GM18951 (cell line): ENCODE measurements around the gene ANAPC2.
A peak's percentile ranks its signal among the peaks of the same experiment; 100 is the strongest.

Experiments used
- POLR2A ChIP-seq: IDR thresholded peaks from 4 replicates; pipeline ENCODE4 v1.6.1; 2011; ENCODE audit warnings: mild to moderate bottlenecking; ENCODE audit not compliant: insufficient read length, insufficient read depth; ENCODE audit errors: extremely low read depth
- in situ Hi-C: fragments of 300-500 bp; cut with MboI; formaldehyde crosslinking; loops from one replicate; pipeline ENCODE4 v1.12.0; 2022; ENCODE audit warnings: low sequenced_read_pairs, mixed read lengths, inconsistent platforms; ENCODE audit not compliant: unreplicated experiment

The ANAPC2 gene

GRCh38 chr9:137168904-137169856, 19.2 kb downstream of the ANAPC2 start:
- in situ Hi-C loops: no loop called here
- TF ChIP-seq POLR2A: peak; percentile 49

- no peak for TF ChIP-seq POLR2A
- in situ Hi-C loops: no loop called here
Measured at GRCh38 chr9:137168573-137168903, 19.8 kb downstream of the ANAPC2 start.

DNA sequence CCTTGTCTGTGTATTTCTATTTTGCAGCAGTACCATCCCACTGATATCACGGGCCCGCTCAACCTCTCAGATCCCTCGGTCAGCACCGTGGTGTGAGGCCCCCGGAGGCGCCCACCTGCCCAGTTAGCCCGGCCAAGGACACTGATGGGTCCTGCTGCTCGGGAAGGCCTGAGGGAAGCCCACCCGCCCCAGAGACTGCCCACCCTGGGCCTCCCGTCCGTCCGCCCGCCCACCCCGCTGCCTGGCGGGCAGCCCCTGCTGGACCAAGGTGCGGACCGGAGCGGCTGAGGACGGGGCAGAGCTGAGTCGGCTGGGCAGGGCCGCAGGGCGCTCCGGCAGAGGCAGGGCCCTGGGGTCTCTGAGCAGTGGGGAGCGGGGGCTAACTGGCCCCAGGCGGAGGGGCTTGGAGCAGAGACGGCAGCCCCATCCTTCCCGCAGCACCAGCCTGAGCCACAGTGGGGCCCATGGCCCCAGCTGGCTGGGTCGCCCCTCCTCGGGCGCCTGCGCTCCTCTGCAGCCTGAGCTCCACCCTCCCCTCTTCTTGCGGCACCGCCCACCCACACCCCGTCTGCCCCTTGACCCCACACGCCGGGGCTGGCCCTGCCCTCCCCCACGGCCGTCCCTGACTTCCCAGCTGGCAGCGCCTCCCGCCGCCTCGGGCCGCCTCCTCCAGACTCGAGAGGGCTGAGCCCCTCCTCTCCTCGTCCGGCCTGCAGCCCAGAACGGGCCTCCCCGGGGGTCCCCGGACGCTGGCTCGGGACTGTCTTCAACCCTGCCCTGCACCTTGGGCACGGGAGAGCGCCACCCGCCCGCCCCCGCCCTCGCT, 20.4 kb downstream of the ANAPC2 start:
- in situ Hi-C loops: no loop called here

DNA sequence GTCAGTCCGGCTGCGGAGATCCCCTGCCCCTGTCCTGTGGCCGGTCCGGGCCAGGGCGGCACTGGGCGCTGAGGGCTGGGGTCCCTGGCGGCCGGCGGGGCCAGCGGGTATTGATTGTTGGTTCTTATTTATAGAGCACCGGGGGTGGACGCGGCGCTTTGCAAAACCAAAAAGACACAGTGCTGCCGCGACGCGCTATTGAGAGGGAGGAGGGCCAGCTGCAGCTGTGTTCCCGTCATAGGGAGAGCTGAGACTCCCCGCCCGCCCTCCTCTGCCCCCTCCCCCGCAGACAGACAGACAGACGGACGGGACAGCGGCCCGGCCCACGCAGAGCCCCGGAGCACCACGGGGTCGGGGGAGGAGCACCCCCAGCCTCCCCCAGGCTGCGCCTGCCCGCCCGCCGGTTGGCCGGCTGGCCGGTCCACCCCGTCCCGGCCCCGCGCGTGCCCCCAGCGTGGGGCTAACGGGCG, 21.0 kb downstream of the ANAPC2 start:
- in situ Hi-C loops: no loop called here
- TF ChIP-seq POLR2A: no peak

More for the DNA sequence above, 20.4 kb downstream of the ANAPC2 start:
- no peak for TF ChIP-seq POLR2A

DNA sequence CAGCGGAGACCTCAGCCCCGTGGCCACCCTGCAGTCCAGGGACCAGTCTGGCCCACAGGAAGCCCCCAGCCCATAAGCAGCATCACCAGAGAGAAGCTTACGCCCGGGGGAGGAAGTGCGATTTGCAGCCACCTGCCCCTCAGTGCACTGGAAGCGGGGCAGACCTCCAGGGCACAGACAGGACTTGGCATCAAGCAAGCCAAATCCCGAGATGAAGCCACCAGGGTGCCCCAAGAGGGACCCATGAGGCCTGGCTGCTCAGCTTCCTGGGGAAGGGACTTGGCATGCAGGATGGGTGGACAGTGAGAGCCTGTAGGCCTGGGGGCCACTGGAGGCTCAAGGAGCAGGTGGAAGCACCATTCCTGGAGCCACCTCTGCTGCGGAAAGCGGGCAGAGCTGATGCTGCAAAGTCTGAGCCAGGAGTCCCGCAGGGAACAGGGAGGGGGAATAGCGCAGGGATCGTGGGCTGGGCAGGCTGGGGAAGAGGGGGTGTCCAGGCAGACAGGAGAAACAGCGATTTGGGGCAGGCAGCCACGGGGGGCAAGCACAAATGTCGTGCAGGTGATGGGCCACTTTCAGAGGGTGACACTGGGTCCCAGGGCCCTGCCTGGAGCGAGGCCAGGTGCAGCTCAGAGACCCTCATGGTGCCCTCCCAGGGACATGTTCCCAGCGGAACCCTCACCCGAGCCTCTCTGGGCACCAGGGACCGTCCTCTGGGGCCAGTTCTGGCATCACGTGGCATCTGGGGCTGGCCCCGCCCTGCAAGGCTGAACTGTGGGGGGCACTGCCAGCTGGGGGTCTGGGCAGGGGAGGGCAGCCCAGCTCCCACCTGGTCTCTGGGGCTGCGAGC, 21.8 kb downstream of the ANAPC2 start:
- in situ Hi-C loops: no loop called here
- TF ChIP-seq POLR2A: no peak

- in situ Hi-C loops: no loop called here
- TF ChIP-seq POLR2A: no peak
Measured at GRCh38 chr9:137165250-137165836, 23.0 kb downstream of the ANAPC2 start.

GRCh38 chr9:137164370-137165249, 23.8 kb downstream of the ANAPC2 start:
- in situ Hi-C loops: no loop called here
- TF ChIP-seq POLR2A: no peak

- in situ Hi-C loops: no loop called here
Measured at GRCh38 chr9:137163805-137164204, 24.6 kb downstream of the ANAPC2 start.

GRCh38 chr9:137163365-137163715, 25.0 kb downstream of the ANAPC2 start:
- in situ Hi-C loops: no loop called here
- TF ChIP-seq POLR2A: no peak

More at GRCh38 chr9:137163805-137164204, 24.6 kb downstream of the ANAPC2 start:
- TF ChIP-seq POLR2A: no peak

DNA sequence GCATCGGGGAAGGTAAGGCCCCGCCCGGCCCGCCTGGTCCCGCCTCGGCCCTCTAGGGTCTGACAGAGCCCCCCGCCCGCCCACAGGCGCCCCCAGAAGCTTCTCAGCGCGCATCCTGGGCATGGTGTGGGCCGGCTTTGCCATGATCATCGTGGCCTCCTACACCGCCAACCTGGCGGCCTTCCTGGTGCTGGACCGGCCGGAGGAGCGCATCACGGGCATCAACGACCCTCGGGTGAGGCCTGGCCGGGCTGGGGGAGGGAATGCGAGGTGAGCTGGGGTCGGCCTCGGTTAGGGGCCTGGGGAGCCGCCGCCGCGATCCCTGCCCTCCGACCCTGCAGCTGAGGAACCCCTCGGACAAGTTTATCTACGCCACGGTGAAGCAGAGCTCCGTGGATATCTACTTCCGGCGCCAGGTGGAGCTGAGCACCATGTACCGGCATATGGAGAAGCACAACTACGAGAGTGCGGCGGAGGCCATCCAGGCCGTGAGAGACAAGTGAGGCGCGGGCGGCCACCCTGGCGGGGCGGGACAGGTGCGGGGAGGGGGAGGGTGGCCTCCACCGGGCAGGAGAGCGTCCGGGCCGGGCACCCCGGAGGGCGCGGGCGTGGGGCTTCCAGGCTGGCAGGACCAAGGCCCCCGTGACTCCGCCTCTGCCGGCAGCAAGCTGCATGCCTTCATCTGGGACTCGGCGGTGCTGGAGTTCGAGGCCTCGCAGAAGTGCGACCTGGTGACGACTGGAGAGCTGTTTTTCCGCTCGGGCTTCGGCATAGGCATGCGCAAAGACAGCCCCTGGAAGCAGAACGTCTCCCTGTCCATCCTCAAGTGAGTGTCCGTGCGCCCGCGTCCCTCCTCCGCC, 25.6 kb downstream of the ANAPC2 start:
- in situ Hi-C loops: no loop called here
- no peak for TF ChIP-seq POLR2A

DNA sequence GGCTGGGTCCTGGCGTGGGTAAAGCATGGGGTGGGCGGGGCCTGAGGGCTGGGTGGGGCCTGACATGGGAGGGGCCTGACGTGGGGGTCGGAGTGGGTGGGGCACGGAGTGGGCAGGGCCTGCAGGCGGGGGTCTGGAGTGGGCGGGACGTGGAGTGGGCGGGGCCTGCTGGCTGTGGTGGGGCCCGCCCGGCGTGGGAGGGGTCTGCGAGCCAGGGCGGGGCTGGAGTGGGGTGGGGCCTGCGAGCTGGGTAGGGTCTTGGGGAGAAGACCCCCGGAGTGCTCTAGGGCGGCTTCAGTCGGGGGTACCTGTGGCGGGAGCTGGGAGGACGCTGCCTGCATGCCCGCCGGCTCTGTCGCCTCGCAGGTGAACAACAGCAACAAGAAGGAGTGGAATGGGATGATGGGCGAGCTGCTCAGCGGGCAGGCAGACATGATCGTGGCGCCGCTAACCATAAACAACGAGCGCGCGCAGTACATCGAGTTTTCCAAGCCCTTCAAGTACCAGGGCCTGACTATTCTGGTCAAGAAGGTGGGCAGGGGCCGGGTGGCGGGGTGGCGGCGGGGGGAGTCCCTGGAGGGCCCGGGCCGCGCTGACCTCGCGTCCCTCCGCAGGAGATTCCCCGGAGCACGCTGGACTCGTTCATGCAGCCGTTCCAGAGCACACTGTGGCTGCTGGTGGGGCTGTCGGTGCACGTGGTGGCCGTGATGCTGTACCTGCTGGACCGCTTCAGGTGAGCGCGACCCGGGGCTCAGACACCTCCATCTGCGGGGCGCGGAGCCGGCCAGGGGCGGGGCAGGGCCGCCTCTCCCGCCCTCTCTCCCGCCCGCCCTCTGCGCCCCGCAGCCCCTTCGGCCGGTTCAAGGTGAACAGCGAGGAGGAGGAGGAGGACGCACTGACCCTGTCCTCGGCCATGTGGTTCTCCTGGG, 26.5 kb downstream of the ANAPC2 start:
- in situ Hi-C loops: no loop called here
- no peak for TF ChIP-seq POLR2A
